Activated CD4-positive, alpha-beta memory T cell treated with anti-CD3 and anti-CD28 coated beads, Interleukin-2, amount 10 ng/mL, durations not matched to agents 7 days and 5 days (primary cell): ENCODE data around the gene STX5. TPM values are rescaled to one million over a fixed set of nuclear protein-coding genes. Genes with fewer than 3 reads are reported as not detected.
"Not testable (repeated sequence)": the region's sequence is repeated elsewhere in the genome, so short reads cannot be mapped to it uniquely, and the experiment has no call there.

Experiments used
- CTCF ChIA-PET: fragments of 350-600 bp; sonication (Branson Sonifier 250); formaldehyde crosslinking; loops from one replicate; lab custom pipeline; 2021; ENCODE audit warnings: antibody characterized with exemption, inconsistent platforms; lab: Charles Lee
- POLR2A ChIA-PET: fragments of 350-600 bp; sonication (Branson Sonifier 250); formaldehyde crosslinking; loops from one replicate; lab custom pipeline; 2021; ENCODE audit warnings: antibody characterized with exemption; lab: Charles Lee
- DNase-seq: peaks from one replicate; pipeline ENCODE4 v3.0.0-alpha.2; 2020
- H3K27ac Mint-ChIP-seq: one replicate; pipeline ENCODE4 v1.8.0; 2021; ENCODE audit warnings: mild to moderate bottlenecking, mixed read lengths
- H3K27me3 Mint-ChIP-seq: one replicate; pipeline ENCODE4 v1.8.0; 2021; ENCODE audit warnings: mixed read lengths
- H3K36me3 Mint-ChIP-seq: one replicate; pipeline ENCODE4 v1.8.0; 2021; ENCODE audit warnings: low read depth, mixed read lengths
- H3K4me1 Mint-ChIP-seq: one replicate; pipeline ENCODE4 v1.8.0; 2021; ENCODE audit warnings: mixed read lengths
- H3K4me3 Mint-ChIP-seq: one replicate; pipeline ENCODE4 v1.8.0; 2021; ENCODE audit warnings: mild to moderate bottlenecking, mixed read lengths
- H3K9me3 Mint-ChIP-seq: one replicate; pipeline ENCODE4 v1.8.0; 2021; ENCODE audit warnings: mixed read lengths
- total RNA-seq, 2 experiments: library from RNA; stranded (reverse); gene quantifications; one replicate each; pipeline ENCODE4 v1.2.3, GENCODE V29; 2021

The STX5 gene
- total RNA-seq, 2 experiments from 2014 or later = 40.6 to 41.6 TPM

DNA sequence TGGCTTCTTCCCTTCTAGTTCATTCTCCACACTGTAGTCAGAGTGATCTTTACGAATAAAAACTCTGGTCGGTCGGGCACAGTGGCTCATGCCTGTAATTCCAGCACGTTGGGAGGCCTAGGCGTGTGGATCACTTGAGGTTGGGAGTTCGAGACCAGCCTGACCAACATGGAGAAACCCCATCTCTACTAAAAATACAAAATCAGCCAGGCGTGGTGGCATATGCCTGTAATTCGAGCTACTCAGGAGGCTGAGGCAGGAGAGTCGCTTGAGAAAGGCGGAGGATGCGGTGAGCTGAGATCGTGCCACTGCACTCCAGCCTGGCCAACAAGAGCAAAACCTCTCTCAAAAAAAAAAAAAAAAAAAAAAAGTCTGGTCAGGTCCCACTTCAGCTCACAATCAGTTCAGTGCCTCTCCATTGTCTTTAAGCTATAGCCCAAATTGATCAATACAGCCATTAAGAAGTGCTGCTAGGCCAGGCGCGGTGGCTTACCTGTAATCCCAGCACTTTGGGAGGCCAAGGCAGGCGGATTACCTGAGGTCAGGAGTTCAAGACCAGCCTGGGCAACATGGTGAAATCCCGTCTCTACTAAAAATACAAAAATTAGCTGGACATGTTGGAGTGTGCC is 29.8 kb upstream of the STX5 start:
- ChIA-PET CTCF (interaction anchor here (0.6 to 5.3 kb wide), 18 partner anchors 11 to 319 kb away, joined by 3 to 53 read pairs (median 4); partner anchors contain the start of genes EEF1G, SLC3A2, TMEM179B and TMEM223), POLR2A (interaction anchor here (0.6 to 6.1 kb wide), 8 partner anchors 9 to 319 kb away, joined by 3 to 90 read pairs (median 4); partner anchors contain the start of genes HNRNPUL2, SLC3A2, TMEM179B and TMEM223)
- H3K4me3 Mint-ChIP-seq, H3K27me3 Mint-ChIP-seq, DNase-seq, H3K9me3 Mint-ChIP-seq: not testable (repeated sequence)
- peaks cover 63% of the 10 kb centered on the region for H3K4me1 Mint-ChIP-seq
- H3K27ac Mint-ChIP-seq = peak overlapping the region; percentile 63
- peaks cover 12% of the 10 kb centered on the region for H3K36me3 Mint-ChIP-seq

DNA sequence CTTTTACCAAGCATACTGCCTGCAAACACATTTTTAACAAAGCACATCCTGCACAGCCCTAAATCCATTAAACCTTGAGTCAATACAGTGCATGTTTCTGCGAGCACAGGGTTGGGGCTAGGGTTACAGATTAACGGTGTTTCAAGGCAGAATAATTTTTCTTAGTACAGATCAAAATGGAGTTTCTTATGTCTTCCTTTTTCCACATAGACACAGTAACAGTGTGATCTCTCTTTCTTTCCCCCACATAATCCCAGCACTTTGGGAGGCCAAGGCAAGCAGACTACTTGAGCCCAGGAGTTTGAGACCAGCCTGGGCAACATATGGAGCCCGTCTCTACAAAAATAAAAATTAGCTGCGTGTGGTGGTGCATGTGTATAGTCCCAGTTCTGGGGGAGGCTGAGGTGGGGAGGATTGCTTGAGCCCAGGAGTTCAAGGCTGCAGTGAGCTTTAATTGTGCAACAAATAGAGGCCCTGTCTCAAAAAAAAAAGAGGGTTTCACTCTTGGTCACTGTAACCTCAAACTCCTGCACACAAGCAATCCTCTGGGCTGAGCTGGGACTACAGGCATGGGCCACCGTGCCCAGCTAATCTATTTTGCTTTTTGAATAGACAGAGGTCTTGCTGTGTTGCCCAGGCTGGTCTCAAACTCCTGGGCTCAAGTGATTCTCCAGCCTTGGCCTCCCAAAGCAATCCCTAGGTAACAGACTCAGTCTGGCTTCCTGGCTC is 29.1 kb upstream of the STX5 start:
- ChIA-PET POLR2A (interaction anchor here (0.6 to 6.1 kb wide), 9 partner anchors 9 to 318 kb away, joined by 3 to 90 read pairs (median 3); partner anchors contain the start of genes HNRNPUL2, SLC3A2, TMEM179B and TMEM223), CTCF (interaction anchor here (0.6 to 5.3 kb wide), 14 partner anchors 10 to 318 kb away, joined by 3 to 53 read pairs (median 4); partner anchors contain the start of genes EEF1G, SLC3A2, TMEM179B and TMEM223)
- no peaks in the 10 kb centered on the region for H3K9me3 Mint-ChIP-seq
- peaks cover 17% of the 10 kb centered on the region for H3K36me3 Mint-ChIP-seq
- H3K27me3 Mint-ChIP-seq = no peaks in the 10 kb centered on the region
- no peak for DNase-seq
- H3K4me3 Mint-ChIP-seq = no peak overlapping the region
- peaks cover 67% of the 10 kb centered on the region for H3K4me1 Mint-ChIP-seq
- H3K27ac Mint-ChIP-seq = peak overlapping the region; percentile 63

DNA sequence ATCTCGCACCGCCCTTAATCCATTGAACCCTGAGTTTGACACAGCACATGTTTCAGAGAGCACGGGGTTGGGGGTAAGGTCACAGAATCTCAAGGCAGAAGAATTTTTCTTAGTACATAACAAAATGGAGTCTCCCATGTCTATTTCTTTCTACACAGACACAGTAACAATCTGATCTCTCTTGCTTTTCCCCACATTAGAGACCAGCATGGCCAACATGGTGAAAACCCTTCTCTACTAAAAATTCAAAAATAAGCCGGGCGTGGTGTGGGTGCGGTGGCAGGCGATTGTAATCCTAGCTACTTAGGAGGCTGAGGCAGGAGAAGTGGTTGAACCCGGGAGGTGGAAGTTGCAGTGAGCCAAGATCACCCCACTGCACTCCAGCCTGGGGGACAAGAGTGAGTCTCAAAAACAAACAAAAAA is 27.4 kb upstream of the STX5 start:
- POLR2A ChIA-PET, DNase-seq, H3K27me3 Mint-ChIP-seq, CTCF ChIA-PET, H3K9me3 Mint-ChIP-seq, H3K4me3 Mint-ChIP-seq: not testable (repeated sequence)
- H3K36me3 Mint-ChIP-seq = peaks cover 34% of the 10 kb centered on the region
- peaks cover 70% of the 10 kb centered on the region for H3K4me1 Mint-ChIP-seq
- H3K27ac Mint-ChIP-seq = peak overlapping the region; percentile 51

DNA sequence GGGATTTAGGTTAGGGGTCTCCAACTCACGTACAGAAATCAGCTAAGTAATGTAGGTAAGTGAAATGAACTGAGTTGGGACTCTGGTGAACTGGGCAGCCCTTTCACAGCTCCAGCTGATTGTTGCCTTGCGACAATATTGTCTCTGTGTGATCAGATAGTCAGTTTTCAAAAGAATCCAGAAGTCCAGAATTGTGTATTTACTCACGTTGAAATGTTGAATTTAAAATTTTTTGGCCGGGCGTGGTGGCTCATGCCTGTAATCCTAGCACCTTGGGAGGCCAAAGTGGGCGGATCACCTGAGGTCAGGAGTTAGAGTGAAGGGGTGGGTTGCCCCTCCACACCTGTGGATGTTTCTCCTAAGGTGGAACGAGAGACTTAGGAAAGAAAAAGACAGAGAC is 26.4 kb upstream of the STX5 start:
- H3K4me1 Mint-ChIP-seq = peaks cover 74% of the 10 kb centered on the region
- H3K9me3 Mint-ChIP-seq = no peaks in the 10 kb centered on the region
- no peak for DNase-seq
- ChIA-PET CTCF (interaction anchor here (1.0 to 5.0 kb wide), 3 partner anchors 15 to 71 kb away, joined by 4 to 51 read pairs (median 12); partner anchors contain the start of genes STX5, TEX54 and TMEM179B), POLR2A (interaction anchor here (0.7 to 9.7 kb wide), 10 partner anchors 8 to 257 kb away, joined by 3 to 674 read pairs (median 17); partner anchors contain the start of genes HNRNPUL2, MTA2, NXF1 and POLR2G)
- peak overlapping the region; percentile 96 for H3K27ac Mint-ChIP-seq
- H3K4me3 Mint-ChIP-seq = peak overlapping the region; percentile 97
- H3K36me3 Mint-ChIP-seq = peaks cover 45% of the 10 kb centered on the region
- no peaks in the 10 kb centered on the region for H3K27me3 Mint-ChIP-seq

DNA sequence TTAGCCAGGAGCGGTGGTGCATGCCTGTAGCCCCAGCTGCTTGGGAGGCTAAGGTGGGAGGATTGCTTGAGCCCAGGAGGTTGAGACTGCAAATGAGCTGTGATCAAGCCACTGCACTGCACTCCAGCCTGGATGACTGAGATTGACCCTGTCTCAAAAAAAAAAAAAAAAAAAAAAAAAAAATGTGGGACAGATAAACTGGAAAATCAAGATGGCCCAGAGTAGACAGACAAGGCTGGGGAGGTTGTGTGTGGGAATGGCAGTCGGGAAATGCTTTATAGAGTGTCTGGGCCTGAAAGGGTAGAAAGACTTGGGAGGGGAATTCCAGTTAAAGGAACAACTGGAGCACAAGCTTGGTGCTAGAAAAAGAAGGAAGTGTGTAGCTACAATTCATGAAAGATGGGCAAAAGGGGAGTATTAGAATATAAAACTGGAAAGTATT is 25.7 kb upstream of the STX5 start:
- POLR2A ChIA-PET = interaction anchor here (0.7 to 9.7 kb wide), 14 partner anchors 8 to 266 kb away, joined by 3 to 674 read pairs (median 18); partner anchors contain the start of genes HNRNPUL2, MTA2, NXF1 and POLR2G
- no peak for DNase-seq
- no peaks in the 10 kb centered on the region for H3K27me3 Mint-ChIP-seq
- H3K36me3 Mint-ChIP-seq = peaks cover 51% of the 10 kb centered on the region
- H3K4me1 Mint-ChIP-seq = peaks cover 76% of the 10 kb centered on the region
- peak overlapping the region; percentile 97 for H3K4me3 Mint-ChIP-seq
- CTCF ChIA-PET = interaction anchor here (0.7 to 5.0 kb wide), 6 partner anchors 10 to 70 kb away, joined by 4 to 51 read pairs (median 16); partner anchors contain the start of genes SLC3A2, STX5, TEX54 and TMEM179B
- no peaks in the 10 kb centered on the region for H3K9me3 Mint-ChIP-seq
- H3K27ac Mint-ChIP-seq = peak overlapping the region; percentile 96

DNA sequence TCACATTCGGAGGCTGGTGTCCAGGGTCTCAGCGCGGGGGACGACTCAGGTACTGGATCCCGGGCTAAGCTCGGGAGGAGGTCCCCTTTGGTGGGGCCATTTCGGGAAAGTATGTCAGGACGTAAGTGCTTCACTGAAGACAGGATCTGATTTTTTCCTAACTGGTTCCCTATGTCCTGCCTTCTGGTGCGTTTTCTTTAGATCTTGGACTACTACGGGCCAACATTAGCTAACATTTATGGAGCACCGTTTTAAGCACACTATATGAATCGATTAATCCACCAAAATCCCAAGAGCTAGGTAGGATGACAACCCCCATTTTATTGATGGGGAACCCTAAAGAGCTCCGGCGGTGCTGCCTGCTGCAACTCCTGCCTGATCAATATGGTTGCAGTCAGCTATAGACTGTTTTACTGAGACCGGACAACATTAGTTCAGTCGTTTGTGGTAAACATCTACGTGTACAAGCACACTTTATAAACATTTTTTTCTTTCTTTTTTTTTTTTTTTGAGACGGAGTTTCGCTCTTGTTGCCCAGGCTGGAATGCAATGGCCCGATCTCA is 24.6 kb upstream of the STX5 start:
- POLR2A ChIA-PET = interaction anchor here (0.6 to 9.7 kb wide), 45 partner anchors 9 to 1390 kb away, joined by 3 to 674 read pairs (median 10); partner anchors contain the start of genes AHNAK, B3GAT3, BSCL2 and C11orf98
- Mint-ChIP-seq H3K27me3 (no peaks in the 10 kb centered on the region), H3K27ac (peak overlapping the region; percentile 96), H3K4me3 (peak overlapping the region; percentile 97), H3K36me3 (peaks cover 62% of the 10 kb centered on the region), H3K4me1 (peaks cover 78% of the 10 kb centered on the region), H3K9me3 (no peaks in the 10 kb centered on the region)
- no peak for DNase-seq
- CTCF ChIA-PET = interaction anchor here (0.6 to 5.0 kb wide), 16 partner anchors 8 to 314 kb away, joined by 3 to 51 read pairs (median 5); partner anchors contain the start of genes HNRNPUL2, NXF1, SLC3A2 and STX5

DNA sequence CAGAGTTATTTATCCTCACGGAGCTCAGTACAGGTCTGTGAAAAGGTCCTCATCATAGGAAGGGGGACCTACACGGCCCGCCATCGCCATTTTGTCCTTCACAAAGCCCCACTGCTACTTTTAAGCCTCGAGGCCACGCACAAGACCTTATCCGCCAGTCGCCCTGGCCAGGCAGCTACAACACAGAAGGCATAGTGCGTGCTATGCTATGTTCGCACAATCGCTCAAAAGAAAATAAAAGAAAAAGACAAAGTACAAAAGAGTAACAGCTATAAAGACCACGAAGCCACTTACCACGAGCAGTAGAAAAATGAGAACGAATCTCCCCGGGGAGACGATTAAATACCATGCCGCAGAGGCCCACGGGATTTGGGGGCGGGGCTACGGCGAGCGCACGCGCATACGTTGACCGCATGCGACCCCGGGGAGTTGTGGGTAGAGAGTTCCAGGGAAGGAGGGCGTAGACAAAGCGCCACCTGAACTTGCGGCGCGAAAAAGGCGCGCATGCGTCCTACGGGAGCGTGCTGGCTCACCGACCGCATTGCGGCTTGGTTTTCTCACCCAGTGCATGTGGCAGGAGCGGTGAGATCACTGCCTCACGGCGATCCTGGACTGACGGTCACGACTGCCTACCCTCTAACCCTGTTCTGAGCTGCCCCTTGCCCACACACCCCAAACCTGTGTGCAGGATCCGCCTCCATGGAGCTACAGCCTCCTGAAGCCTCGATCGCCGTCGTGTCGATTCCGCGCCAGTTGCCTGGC is 23.9 kb upstream of the STX5 start:
- DNase-seq = peak; percentile 99
- CTCF ChIA-PET = interaction anchor here (0.6 to 5.0 kb wide), 16 partner anchors 8 to 313 kb away, joined by 3 to 51 read pairs (median 5); partner anchors contain the start of genes HNRNPUL2, NXF1, POLR2G and SLC3A2
- Mint-ChIP-seq H3K4me3 (peak overlapping the region; percentile 97), H3K9me3 (no peaks in the 10 kb centered on the region), H3K27ac (peak overlapping the region; percentile 96), H3K4me1 (peaks cover 75% of the 10 kb centered on the region), H3K36me3 (peaks cover 63% of the 10 kb centered on the region), H3K27me3 (no peaks in the 10 kb centered on the region)
- POLR2A ChIA-PET = interaction anchor here (0.7 to 9.7 kb wide), 47 partner anchors 10 to 1391 kb away, joined by 3 to 674 read pairs (median 9); partner anchors contain the start of genes AHNAK, B3GAT3, BSCL2 and C11orf98

DNA sequence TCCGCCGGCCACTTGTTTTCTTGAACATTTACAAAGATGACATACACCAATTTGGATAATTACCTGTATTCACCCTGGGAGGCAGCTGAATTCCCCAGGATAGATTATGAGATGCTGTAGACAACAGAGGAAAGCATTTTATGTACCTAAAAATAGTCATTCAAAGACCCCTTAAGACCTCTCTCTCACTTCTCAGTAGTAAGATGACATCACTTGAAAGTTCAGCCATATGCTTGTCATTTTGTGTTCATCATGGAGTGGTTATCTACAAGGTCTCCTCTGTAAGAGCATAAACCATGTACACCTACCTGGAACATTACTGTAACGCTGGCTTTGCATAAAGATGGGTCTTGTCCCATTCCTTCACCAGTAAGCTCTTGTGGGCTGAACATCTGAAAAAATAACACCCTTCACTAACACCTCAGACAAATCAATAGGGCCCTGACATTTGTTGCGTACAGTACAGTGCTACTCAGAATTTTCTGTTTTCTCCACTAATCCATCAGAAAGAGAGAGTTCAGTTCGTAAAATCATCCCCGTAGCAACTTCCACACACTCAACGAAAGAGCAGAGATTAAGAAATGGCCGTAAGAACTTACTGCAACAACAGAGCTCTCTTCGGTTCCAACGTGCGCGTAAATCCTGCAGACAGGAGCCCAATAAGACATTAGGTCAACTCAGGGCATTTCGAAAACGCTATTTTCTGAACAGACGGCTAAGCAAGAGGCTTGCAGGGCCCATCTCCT is 23.1 kb upstream of the STX5 start:
- Mint-ChIP-seq H3K27me3 (no peaks in the 10 kb centered on the region), H3K27ac (peak overlapping the region; percentile 96), H3K36me3 (peaks cover 65% of the 10 kb centered on the region), H3K9me3 (no peaks in the 10 kb centered on the region), H3K4me3 (peak overlapping the region; percentile 97), H3K4me1 (peaks cover 73% of the 10 kb centered on the region)
- no peak for DNase-seq
- POLR2A ChIA-PET = interaction anchor here (0.7 to 9.7 kb wide), 41 partner anchors 10 to 453 kb away, joined by 3 to 674 read pairs (median 10); partner anchors contain the start of genes AHNAK, B3GAT3, BSCL2 and C11orf98
- CTCF ChIA-PET = interaction anchor here (0.6 to 5.0 kb wide), 12 partner anchors 9 to 312 kb away, joined by 3 to 51 read pairs (median 6); partner anchors contain the start of genes HNRNPUL2, POLR2G, SLC3A2 and STX5

DNA sequence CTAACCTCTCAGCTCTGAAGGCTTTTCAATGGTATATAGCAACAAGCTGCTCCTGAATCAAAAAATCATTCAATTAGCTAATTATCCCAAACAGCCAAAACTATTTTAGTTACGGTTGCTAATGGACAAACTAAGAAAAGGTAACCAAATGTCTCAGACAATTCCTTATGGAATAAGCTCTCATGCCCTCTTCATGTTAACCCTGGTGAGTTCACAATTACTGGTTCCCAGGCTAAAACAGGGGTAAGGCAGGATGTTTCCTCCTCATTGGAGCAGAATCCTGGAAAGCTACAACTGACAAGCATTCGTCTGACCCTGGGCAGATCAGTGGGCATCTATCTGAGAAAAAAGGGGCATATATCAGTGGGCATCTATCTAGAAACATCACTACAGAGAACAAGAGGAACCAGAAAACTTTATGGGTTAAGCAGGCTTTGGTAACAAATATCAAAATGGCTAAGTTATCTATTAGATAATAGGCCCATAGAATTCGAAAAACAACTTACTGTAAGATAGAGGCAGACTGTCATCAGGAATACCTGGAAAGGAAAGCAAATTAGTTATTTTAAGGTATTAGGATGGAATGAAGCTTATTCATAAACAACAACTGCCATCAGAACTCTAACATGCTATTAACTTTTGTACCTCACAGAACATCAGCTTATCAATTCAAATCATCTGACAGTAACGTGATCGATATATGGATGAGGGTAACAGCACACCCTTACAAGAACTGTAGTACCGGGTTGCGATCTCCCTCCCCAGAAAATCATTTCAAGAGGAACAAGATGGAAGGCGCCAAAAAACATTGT is 22.4 kb upstream of the STX5 start:
- Mint-ChIP-seq H3K9me3 (no peaks in the 10 kb centered on the region), H3K27ac (peak overlapping the region; percentile 96), H3K4me1 (peaks cover 67% of the 10 kb centered on the region), H3K27me3 (no peaks in the 10 kb centered on the region), H3K4me3 (peak overlapping the region; percentile 97), H3K36me3 (peaks cover 64% of the 10 kb centered on the region)
- DNase-seq = no peak
- POLR2A ChIA-PET = interaction anchor here (0.7 to 9.7 kb wide), 29 partner anchors 11 to 302 kb away, joined by 3 to 674 read pairs (median 11); partner anchors contain the start of genes C11orf98, CSKMT, HNRNPUL2 and INTS5
- CTCF ChIA-PET = interaction anchor here (1.4 to 5.0 kb wide), 7 partner anchors 12 to 127 kb away, joined by 3 to 51 read pairs (median 8); partner anchors contain the start of genes HNRNPUL2, POLR2G, SLC3A2 and TMEM179B
